Aorta (tissue), 5 donors: Measurements from ENCODE around the gene NOS3. TPM values are rescaled to one million over a fixed set of nuclear protein-coding genes. Genes with fewer than 3 reads are reported as not detected.

Experiments
- ATAC-seq: fragments of 200-7000 bp; cut with Tn5 transposase; one replicate; pipeline ENCODE4 v1.9.1; 2022; ENCODE audit warnings: moderate library complexity; ENCODE audit not compliant: low FRiP score
- DNase-seq, 2 donors: peaks; one replicate each; pipeline ENCODE4 v3.0.0-alpha.2; 2020
- H3K27ac ChIP-seq, 2 donors: one replicate each; pipeline ENCODE4 v1.5.1; 2013; ENCODE audit warnings: low read length in 2 of 2, mild to moderate bottlenecking in 2 of 2, moderate library complexity in 2 of 2, control low read depth in 1 of 2, inconsistent platforms in 1 of 2, low read depth in 1 of 2
- H3K27me3 ChIP-seq, 2 donors: one replicate each; pipeline ENCODE4 v1.6.1; 2013; ENCODE audit warnings: control low read depth in 1 of 2, low read length in 1 of 2, mild to moderate bottlenecking in 1 of 2, moderate library complexity in 1 of 2; ENCODE audit not compliant: insufficient read depth in 2 of 2, control insufficient read depth in 1 of 2
- H3K36me3 ChIP-seq, 2 donors: one replicate each; pipeline ENCODE4 v1.6.1; 2013; ENCODE audit warnings: control low read depth in 1 of 2, low read length in 1 of 2, mild to moderate bottlenecking in 1 of 2; ENCODE audit not compliant: insufficient read depth in 2 of 2, control insufficient read depth in 1 of 2
- H3K4me1 ChIP-seq, 2 donors: one replicate each; pipeline ENCODE4 v1.6.1; 2013; ENCODE audit warnings: low read length in 2 of 2, control low read depth in 1 of 2, mild to moderate bottlenecking in 1 of 2, moderate library complexity in 1 of 2; ENCODE audit not compliant: insufficient read depth in 2 of 2, control insufficient read depth in 1 of 2
- H3K4me3 ChIP-seq, 2 donors: one replicate each; pipeline ENCODE4 v1.5.1; 2013; ENCODE audit warnings: low read length in 2 of 2, control low read depth in 1 of 2, mild to moderate bottlenecking in 1 of 2
- H3K9me3 ChIP-seq: one replicate; pipeline ENCODE4 v1.6.1; 2013; ENCODE audit warnings: mild to moderate bottlenecking, low read length; ENCODE audit not compliant: control insufficient read depth
- WGBS, 2 donors: extraction: QIAGEN DNeasy Blood & Tissue Kit; methylation state at CpG; one replicate each; pipeline ENCODE4 v1.1.7; 2013; 5-methylcytosine and 5-hydroxymethylcytosine counted together
- intact Hi-C, 2 donors: fragments of 100-400 bp; cut with DNase I; formaldehyde crosslinking; loops; one replicate each; pipeline versions ENCODE4 v1.14.2 to v1.15.0; 2022
- polyA plus RNA-seq, 2 donors: library from polyadenylated mRNA; stranded (reverse); fragments of 200-250 nt; gene quantifications; one replicate each; pipeline ENCODE4 v1.2.3, GENCODE V29; 2013
- total RNA-seq, 2 donors: library from RNA; stranded (reverse); fragmentation: NEBNext Ultra II Directional; extraction: Animal tissue kit (Norgen Biotek cat#: 25700); gene quantifications; one replicate each; pipeline ENCODE4 v1.2.1, GENCODE V29; 2021
- donor health status: healthy with polysubstance abuse.
- donor health status: Bipolar disorder and iron deficiency.
- donor health status: DM: no; HTN: no; CAD: no.
- donor health status: DM: no; HTN: no; CAD: no.
- donor health status: DM: yes; HTN: yes; CAD: no.

The NOS3 gene
- total and polyA plus RNA-seq, 4 donors = 0.63 to 32.4 (median 22.7) TPM

- DNase-seq (peak in 1 of 2 donors; percentile 23), ATAC-seq (no peak)
- no peak overlapping the region for H3K27ac ChIP-seq
- intact Hi-C loops = no loop called here
- H3K36me3 ChIP-seq = no peaks in the 10 kb centered on the region
- H3K4me3 ChIP-seq = no peak overlapping the region
- WGBS, 2 donors = 97% methylated on average over 16 of the region's 16 CpGs
- no peaks in the 10 kb centered on the region for H3K4me1 ChIP-seq
- no peaks in the 10 kb centered on the region for H3K27me3 ChIP-seq
- no peaks in the 10 kb centered on the region for H3K9me3 ChIP-seq
Observed at GRCh38 chr7:150951181-150951520, 39.7 kb upstream of the NOS3 start.

GRCh38 chr7:150951521-150951920 lies 39.3 kb upstream of the NOS3 start:
- Histone ChIP-seq H3K4me3 (no peak overlapping the region), H3K27me3 (no peaks in the 10 kb centered on the region), H3K9me3 (no peaks in the 10 kb centered on the region), H3K36me3 (no peaks in the 10 kb centered on the region), H3K4me1 (no peaks in the 10 kb centered on the region), H3K27ac (no peak overlapping the region)
- WGBS, 2 donors = 97 to 98% methylated on average over 28 of the region's 28 CpGs
- intact Hi-C loops = no loop called here
- ATAC-seq (no peak), DNase-seq (peak; percentile 36 to 77)

GRCh38 chr7:150952331-150953050 lies 38.3 kb upstream of the NOS3 start:
- DNase-seq = peak; percentile 34 to 64
- no peaks in the 10 kb centered on the region for H3K4me1 ChIP-seq
- 94 to 97% methylated on average over 33 of the region's 33 CpGs for WGBS, 2 donors
- no peaks in the 10 kb centered on the region for H3K9me3 ChIP-seq
- H3K4me3 ChIP-seq = no peak overlapping the region
- intact Hi-C loops = no loop called here
- H3K27ac ChIP-seq = no peak overlapping the region
- H3K36me3 ChIP-seq = no peaks in the 10 kb centered on the region
- no peak for ATAC-seq
- H3K27me3 ChIP-seq = no peaks in the 10 kb centered on the region

DNA sequence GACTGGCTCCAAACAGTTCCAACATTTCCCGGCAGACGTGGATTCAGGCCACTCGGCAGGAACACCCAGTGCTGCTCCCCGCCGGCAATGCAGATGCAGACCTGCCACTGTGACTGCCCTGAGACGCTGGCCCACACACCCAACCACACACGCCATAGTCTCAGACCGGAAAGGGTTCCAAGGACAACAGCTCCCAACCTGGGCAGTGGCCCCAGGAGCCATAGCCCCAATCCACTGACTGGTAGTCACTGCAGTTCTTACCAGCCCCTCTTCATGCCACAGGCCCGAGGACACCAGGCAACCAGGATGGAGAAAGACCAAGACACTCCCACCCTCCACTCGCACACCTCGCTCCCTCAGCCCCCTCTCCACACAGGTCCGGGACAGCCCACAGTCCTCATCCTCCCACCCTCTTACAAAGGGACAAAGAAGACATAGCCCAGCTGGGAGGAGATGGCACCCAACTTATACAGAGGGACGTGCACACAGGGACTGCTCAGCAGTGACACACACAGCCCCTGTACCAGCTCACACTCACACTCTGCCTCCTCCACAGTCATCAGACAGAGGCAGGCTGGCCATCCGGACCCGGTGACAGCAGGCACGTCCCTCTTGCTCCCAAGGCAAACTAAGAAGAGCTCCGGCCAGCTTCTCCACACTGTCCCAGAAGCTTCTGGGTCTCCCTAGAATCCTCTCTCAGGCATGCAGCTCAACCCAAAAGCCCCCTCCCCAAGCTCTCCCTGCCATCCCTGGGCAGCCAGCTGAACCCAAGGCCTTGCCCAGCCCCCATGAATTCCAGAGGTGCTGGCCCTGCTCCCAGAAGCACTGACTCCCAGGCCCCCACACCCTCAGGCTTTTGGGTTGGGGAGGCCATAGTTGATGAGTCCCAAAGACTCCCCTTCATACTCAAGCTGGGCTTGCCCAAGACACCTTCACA lies 37.5 kb upstream of the NOS3 start:
- no peaks in the 10 kb centered on the region for H3K4me1 ChIP-seq
- DNase-seq = peak in 1 of 2 donors; percentile 34

GRCh38 chr7:150954201-150954985 lies 36.4 kb upstream of the NOS3 start:
- Histone ChIP-seq H3K36me3 (no peaks in the 10 kb centered on the region), H3K9me3 (no peaks in the 10 kb centered on the region), H3K4me3 (no peak overlapping the region), H3K27ac (no peak overlapping the region), H3K4me1 (no peaks in the 10 kb centered on the region), H3K27me3 (no peaks in the 10 kb centered on the region)
- no peak for ATAC-seq
- DNase-seq = no peak
- intact Hi-C loops = no loop called here
- 83 to 89% methylated on average over 5 to 9 of the region's 9 CpGs for WGBS, 2 donors

More for the DNA sequence above, 37.5 kb upstream of the NOS3 start:
- intact Hi-C loops = no loop called here
- 90 to 91% methylated on average over 17 of the region's 17 CpGs for WGBS, 2 donors
- H3K36me3 ChIP-seq = no peaks in the 10 kb centered on the region
- no peaks in the 10 kb centered on the region for H3K9me3 ChIP-seq
- no peak overlapping the region for H3K4me3 ChIP-seq
- no peak overlapping the region for H3K27ac ChIP-seq
- no peaks in the 10 kb centered on the region for H3K27me3 ChIP-seq
- ATAC-seq = no peak

DNA sequence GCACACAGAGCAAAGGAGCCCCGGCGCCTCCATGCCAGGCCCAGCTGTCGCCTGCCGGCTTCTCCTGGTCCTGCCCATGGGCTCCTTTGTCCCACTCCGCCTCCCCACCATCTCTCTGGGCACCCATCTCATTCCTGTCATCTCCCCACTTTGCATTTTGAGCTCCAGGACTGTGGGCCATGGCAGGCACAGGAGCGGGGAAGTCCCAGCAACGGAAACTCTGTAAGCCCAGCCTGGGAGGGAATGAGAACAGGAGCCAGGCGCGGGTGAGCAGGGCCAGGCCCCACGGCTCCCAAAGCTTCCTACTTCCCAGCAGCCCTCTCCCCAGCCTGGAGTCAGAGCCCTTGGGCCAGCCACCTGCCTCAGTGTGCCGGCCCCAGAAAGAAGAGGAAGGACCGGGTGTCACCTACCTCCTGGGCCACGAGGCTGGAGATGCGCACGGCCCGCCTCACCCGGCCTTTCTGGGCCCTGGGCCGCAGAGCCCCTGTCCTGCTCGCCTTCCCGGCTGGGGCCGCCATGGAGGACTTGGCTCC lies 35.8 kb upstream of the NOS3 start:
- ATAC-seq (no peak), DNase-seq (no peak)
- H3K36me3 ChIP-seq = no peaks in the 10 kb centered on the region
- WGBS, 2 donors = 51 to 56% methylated on average over 16 to 21 of the region's 21 CpGs
- H3K27ac ChIP-seq = no peak overlapping the region
- H3K27me3 ChIP-seq = no peaks in the 10 kb centered on the region
- no peaks in the 10 kb centered on the region for H3K4me1 ChIP-seq
- intact Hi-C loops = no loop called here
- no peaks in the 10 kb centered on the region for H3K9me3 ChIP-seq
- no peak overlapping the region for H3K4me3 ChIP-seq

- intact Hi-C loops = no loop called here
- Histone ChIP-seq H3K9me3 (no peaks in the 10 kb centered on the region), H3K4me1 (no peaks in the 10 kb centered on the region), H3K36me3 (no peaks in the 10 kb centered on the region), H3K27me3 (no peaks in the 10 kb centered on the region), H3K4me3 (no peak overlapping the region), H3K27ac (no peak overlapping the region)
- no peak for DNase-seq
- ATAC-seq = no peak
- 10 to 11% methylated on average over 30 to 38 of the region's 38 CpGs for WGBS, 2 donors
Observed at GRCh38 chr7:150955519-150956394, 35.1 kb upstream of the NOS3 start.
